Loucy (cell line): ENCODE data around the gene MGMT.

ENCODE experiments used
- CTCF ChIP-seq: fragments of 200-600 bp; sonication (generic); conservative IDR thresholded peaks from 2 replicates; pipeline ENCODE4 v1.5.1; 2014; ENCODE audit warnings: mild to moderate bottlenecking, antibody characterized with exemption, low read length
- EZH2phosphoT487 ChIP-seq: fragments of 200-600 bp; IDR thresholded peaks from 2 replicates; pipeline ENCODE4 v1.6.1; 2018; ENCODE audit warnings: antibody characterized with exemption, mild to moderate bottlenecking, moderate library complexity, borderline replicate concordance

GRCh38 chr10:129524936-129525335 lies 57.9 kb downstream of the MGMT start:
- TF ChIP-seq CTCF, result no peak
- TF ChIP-seq EZH2phosphoT487, result no peak
